Activated CD4-positive, alpha-beta T cell treated with anti-CD3 and anti-CD28 coated beads, Interleukin-2, Interleukin-4, amounts not matched to agents 100 ng/mL and 50 ng/mL, durations not matched to agents 16 hours and 8 hours (primary cell): ENCODE data around the gene LRRC8C.
"Not testable (repeated sequence)": the region's sequence is repeated elsewhere in the genome, so short reads cannot be mapped to it uniquely, and the experiment has no call there.

ENCODE experiments used
- DNase-seq: peaks from one replicate; pipeline ENCODE4 v3.0.0-alpha.2; 2020; ENCODE audit warnings: low spot score

The LRRC8C gene

DNA sequence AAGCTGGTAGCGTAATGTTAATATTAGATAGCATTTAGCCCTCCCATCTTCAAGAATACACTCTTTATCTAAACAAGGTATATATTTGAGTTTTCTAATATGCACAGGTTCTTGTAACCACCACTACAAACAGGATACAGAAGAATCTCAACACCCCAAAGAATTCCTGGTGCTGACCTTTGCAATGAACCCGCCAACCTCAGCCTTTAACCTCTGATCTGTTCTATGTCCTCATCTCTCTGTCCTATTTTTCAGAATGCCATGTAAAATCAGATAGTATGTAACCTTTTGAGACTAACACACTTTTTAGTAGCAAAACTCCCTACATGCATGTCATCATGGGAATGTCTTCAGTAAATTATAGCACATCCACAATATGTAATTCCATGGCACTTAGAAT is 71.1 kb downstream of the LRRC8C start:
- DNase-seq, result no peak

- not testable (repeated sequence) for DNase-seq
Observed at GRCh38 chr1:89704885-89705284, 72.0 kb downstream of the LRRC8C start.

DNA sequence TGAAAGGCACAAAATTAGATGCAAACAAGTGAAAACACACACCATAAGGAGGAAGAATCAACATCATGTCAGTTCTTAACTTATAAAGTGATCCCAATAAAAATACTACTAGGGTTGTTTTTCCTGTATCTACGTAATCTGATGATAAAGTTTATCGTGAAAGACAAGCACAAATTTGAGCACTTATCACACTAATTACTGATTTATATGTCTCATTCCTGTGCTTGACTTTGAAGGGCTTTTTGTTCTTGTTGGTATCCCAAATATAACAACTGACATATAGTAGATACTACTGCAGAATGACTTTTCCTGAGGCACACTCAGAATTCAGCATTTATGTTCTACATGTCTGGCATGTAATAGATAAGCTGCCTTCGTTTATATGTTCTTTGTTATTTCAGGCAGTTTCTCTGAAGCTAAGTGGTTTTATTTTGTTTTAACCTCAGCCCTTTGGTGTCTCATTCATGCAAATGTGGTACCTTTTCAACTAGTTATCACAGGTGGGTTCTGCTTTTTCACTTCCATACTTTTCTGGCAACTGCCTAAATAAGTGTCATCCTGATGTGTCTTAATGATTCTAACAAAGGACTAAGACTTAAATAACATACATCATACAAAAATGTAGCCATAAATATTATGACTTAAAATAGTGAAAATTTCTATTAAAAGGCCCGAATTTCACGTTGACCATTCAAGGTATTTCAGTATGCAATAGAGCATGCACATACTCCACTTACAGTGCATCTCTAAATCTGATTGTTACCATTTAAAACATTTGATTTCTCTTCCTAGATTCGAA is 73.2 kb downstream of the LRRC8C start:
- DNase-seq, result no peak

DNA sequence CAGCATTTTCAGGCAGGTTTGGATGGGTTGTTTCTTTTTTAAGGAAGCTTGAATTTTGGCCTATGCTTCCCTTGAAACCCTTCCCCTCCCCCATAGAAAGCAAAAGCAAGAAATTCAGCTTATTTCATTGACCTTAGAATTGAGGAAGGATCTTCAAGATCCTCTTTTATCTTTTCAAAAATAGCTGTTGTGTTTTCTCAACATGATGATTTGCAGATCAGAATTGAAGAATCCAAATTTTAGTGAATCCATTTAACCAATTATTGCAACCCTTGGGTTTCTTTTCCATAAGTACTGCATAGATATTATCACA is 73.7 kb downstream of the LRRC8C start:
- no peak for DNase-seq

DNA sequence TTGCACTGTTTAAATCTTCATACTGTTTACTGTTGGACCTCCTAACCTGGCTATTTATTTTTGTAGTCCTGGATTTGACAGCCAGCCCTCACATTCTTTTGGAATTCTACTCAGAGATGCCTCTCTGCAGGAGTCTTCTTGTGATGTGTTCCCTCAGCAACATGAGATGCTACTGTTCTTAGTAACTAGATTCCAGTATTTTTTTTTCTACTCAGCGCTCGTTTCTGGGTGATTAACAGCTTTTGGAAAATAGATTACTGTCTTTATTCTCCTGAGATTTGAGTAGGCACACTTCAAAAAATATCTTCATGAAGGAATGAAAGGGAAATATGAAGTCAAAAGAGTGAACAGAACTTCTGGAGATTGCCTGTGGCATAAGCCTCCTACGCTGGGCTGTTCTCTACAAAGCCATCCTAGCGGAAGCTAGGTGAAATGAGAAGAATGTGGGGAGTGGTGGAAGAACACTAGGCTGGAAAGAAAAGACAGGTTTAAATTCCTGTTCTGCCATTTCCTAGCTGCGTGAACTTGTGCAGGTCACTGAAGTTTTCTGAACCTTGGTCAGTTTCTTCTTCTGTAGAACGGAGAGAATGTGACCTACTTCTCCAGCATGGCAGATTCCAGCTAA is 75.9 kb downstream of the LRRC8C start:
- no peak for DNase-seq

DNA sequence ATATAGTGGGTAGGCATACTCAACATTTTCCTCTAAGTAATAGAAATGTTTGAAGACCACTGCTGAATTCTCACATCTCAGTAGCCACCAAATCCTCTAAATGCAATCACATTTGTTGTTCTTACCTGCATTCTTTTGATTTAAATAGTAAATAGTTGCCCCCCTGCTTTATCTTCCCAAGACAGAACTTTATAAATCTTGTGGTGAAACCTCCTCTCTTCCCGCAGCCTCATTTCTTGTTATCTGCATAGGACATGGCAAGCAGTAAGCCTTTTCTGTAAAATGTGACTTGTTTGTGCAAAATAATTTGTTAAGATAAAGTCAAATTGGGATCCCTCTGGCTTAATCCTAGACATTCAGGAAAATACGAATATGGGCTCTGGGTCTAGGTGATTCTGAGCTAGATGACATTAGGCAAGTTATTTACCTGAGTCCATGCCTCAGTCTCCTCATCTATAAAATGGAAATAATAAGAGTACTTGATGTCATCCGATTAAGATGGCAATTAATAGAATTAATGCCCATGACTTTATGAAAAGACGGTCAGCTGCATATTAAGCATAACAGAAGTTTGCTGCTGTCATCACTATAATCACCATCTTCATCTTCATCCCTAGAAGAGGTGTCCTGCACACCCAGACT is 77.7 kb downstream of the LRRC8C start:
- no peak for DNase-seq

DNA sequence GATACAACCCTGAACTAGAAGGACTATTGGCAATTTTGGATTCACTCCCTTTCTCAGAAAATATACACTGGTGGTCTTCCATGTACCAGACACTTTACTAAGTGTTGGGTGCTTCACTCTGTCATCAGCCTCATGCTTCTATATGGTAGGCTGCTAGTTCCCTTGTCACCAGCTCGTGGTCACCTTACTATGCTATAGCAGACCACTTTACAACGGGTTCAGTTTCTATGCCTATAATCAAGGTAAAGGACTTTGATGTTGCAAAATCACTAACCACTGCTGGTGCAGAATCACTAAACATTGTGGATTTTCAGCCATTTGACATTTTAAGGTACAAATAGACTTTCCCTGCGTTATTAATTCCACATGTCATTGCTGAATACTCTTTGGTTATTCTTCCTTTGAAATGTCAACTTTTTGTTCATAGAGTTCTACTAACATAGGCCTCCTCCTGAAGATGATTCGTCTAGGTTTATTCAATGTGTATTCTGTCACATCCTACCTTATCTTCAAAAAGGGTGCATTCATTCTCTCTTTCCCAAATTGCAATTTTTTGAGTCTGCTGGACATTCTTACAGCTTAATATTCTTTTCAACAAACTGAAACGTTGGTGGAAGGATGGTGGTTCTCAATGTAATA is 78.3 kb downstream of the LRRC8C start:
- no peak for DNase-seq

DNA sequence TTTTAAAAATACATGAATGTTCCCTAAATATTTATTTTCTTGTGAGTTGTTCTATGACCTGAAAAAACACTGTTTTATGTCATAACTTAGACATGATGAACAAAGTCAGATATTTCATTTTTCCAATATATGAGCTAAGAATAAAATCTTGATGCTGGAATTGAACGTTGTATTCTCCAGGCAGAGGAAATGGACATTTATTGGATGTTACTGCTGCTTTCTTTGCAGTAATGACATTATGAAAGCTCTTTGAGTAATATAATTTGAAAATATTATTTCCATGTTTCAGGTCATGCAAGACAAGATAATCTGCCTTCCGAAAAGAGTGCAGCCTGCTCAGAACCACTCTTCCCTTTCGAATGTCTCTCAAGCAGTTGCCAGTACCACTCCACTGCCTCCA is 79.5 kb downstream of the LRRC8C start:
- DNase-seq, result no peak

DNA sequence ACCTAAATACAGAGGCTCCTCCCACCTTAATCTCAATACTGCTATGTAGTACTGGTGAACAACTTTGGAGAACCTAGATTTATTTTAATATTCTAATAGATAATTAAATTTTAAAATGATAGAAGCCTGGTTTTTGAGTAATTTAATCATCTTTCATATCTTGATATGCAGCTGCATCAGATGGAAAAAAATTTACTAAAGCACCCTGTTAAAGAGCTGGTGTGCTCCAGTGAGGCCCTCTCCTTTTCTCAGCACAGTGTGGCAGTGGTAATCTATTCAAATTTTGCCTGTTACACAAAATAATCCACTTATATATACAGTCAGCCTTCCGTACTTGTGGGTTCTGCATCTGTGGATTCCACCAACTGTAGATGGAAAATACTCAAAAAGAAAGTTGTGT is 82.8 kb downstream of the LRRC8C start:
- no peak for DNase-seq

DNA sequence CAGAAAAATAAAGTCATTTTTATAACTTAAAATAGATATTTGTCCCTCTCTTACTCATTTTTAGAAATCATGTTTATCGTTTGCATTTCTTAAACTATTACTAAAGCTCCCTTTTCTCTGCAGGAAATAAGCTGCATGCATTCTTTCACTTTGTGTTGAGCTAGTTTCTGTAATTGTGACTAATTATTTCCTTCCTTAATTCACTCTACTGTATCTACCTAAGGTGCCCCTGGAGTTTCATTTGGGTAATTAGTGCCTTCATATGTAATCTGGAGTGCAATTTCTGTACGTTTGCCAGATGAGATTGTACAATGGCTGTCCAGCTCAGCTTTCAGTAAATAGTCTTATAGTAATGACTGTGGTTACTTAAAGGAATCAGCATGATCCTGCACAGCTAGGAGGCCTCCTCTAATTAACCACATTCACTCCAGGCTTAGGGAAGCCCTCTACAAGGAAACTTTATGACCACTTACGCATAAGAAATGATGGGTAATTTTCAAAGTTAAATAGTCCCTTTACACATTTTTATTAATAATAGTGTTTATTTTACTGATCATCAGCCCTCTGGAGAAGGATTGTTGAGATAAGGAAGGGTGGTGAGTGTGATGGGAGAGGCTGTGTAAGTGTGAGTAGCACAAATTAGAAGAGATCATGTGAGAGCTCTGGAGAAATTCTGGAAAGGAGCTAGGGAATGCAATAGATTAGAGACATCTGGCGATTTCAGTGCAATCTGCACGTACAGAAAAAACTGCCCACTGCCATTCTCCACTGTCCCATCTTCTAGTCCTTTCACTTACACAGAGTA is 86.8 kb downstream of the LRRC8C start:
- peak; percentile 88 for DNase-seq

- no peak for DNase-seq
Observed at GRCh38 chr1:89720839-89721238, 87.9 kb downstream of the LRRC8C start.

GRCh38 chr1:89721351-89721750 is 88.4 kb downstream of the LRRC8C start:
- peak; percentile 87 for DNase-seq

DNA sequence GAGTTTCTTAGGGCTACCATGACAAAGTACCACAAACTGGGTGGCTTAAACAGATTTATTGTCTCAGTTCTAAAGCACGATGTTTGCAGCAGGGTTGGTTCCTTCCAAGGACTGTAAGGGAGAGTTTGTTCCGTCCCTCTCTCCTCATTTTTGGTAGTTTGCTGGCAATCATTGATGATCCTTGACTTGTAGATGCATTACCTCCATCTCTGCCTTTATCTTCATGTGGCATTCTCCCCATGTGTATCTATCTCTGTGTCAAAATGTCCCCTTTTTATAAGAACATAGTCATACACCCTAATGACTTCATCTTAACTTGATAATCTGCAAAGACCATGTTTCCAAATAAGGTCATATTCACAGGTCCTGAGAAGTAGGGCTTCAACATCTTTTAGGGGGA is 90.2 kb downstream of the LRRC8C start:
- no peak for DNase-seq

- no peak for DNase-seq
Observed at GRCh38 chr1:89723863-89724262, 90.9 kb downstream of the LRRC8C start.

- DNase-seq, result peak; percentile 89
Observed at GRCh38 chr1:89724369-89725010, 91.6 kb downstream of the LRRC8C start.

DNA sequence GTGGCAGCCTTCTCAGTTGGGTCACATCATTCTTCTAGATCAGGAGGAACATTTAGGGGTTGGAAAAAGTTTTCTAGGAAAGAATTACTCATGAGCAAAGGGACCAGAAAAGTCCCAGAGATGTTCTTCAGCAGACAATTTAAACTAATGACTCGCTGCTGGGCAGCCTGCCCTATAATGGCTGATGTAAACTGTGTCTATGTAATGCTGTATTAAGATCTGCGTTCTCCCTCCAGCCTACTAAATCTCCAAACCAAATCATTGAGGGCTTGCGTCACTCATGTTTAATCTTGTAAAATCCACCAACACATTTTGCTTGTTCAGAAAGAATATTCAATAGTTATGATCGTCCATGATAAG is 92.1 kb downstream of the LRRC8C start:
- DNase-seq, result no peak

DNA sequence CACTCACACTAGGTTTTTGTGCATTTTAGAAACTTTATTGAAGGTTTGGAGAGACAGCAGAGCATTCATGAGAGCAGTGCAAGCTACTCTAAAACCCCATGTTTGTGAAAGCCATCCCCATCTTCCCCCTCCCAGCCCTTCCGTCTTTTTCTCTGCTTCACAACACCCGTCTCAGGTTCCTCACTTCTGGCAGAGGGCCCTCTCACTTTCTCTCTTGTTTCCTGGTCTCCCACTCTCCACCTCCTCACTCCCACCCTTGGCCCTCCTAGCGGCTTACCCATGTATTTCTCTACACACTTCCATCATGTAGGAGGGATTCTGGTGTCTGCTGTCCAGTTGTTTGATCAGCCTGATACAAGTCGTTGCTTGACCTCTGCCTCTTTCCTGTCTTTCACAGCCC is 92.7 kb downstream of the LRRC8C start:
- DNase-seq, result no peak

- no peak for DNase-seq
Observed at GRCh38 chr1:89727517-89728312, 94.8 kb downstream of the LRRC8C start.

- no peak for DNase-seq
Observed at GRCh38 chr1:89728381-89728780, 95.5 kb downstream of the LRRC8C start.

GRCh38 chr1:89732206-89732605 is 99.3 kb downstream of the LRRC8C start:
- no peak for DNase-seq

DNA sequence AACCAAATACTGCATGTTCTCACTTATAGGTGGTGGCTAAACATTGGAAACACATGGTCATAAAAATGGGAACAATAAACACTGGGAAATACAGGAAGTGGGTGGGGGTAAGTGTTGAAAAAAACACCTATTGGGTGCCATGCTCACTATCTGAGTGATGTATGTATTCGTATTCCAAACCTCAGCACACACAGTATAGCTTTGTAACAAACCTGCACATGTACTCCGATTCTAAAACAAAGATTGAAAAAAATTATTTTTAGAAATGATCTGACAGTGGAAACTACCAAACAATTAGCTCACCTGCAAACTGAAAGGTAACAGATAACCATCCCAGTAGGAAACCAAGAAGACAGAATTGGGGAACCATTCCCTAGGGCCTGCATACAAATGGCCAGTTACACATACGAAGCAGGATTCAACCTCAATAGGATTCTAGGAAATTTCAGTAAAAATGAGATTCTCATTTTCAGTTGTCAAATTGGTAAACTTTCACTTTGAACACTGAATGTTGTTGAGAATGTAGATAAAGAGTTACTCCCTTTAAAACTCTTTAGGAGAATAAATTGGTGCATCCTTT is 99.8 kb downstream of the LRRC8C start:
- DNase-seq, result peak; percentile 35
